H1 (cell line): ENCODE data around the gene PHEX. TPM values are rescaled to one million over a fixed set of nuclear protein-coding genes. Genes with fewer than 3 reads are reported as not detected.

ENCODE experiments used
- CTCF ChIA-PET: fragments of 300-600 bp; sonication (Branson Sonifier 250); formaldehyde crosslinking; loops from one replicate; lab custom pipeline; 2021; ENCODE audit not compliant: partially characterized antibody; lab: Charles Lee
- POLR2A ChIA-PET: fragments of 300-600 bp; sonication (Branson Sonifier 250); formaldehyde crosslinking; loops from one replicate; lab custom pipeline; 2021; ENCODE audit warnings: inconsistent platforms; ENCODE audit not compliant: partially characterized antibody; lab: Charles Lee
- DNase-seq, 2 experiments: peaks; one replicate each; pipeline versions ENCODE4 v3.0.0 to v3.0.0-alpha.2; 2010 to 2022; ENCODE audit warnings: low spot score in 2 of 2, low read depth in 1 of 2, mixed read lengths in 1 of 2
- FAIRE-seq: peaks from 2 replicates; lab custom pipeline; 2011; peaks lifted over from hg19 to GRCh38; lab: Jason Lieb, UNC
- H2AFZ ChIP-seq: 2 replicates; pipeline ENCODE4 v1.8.1; 2012; ENCODE audit warnings: low read length, inconsistent platforms
- H2AK5ac ChIP-seq: 2 replicates; pipeline ENCODE4 v1.6.1; 2013; ENCODE audit warnings: low read depth, low read length
- H2BK120ac ChIP-seq: replicated peaks from 2 replicates; pipeline ENCODE3; 2013; ENCODE audit warnings: low read depth, low read length, inconsistent platforms
- H2BK12ac ChIP-seq: 2 replicates; pipeline ENCODE4 v1.6.1; 2013; ENCODE audit warnings: low read depth, low read length
- H2BK15ac ChIP-seq: 2 replicates; pipeline ENCODE4 v1.6.1; 2013; ENCODE audit warnings: low read length
- H2BK20ac ChIP-seq: 2 replicates; pipeline ENCODE4 v1.6.1; 2013; ENCODE audit warnings: low read length
- H2BK5ac ChIP-seq: 2 replicates; pipeline ENCODE4 v1.6.1; 2013; ENCODE audit warnings: low read depth, low read length
- H3K14ac ChIP-seq: 2 replicates; pipeline ENCODE4 v1.6.1; 2013; ENCODE audit warnings: inconsistent platforms; ENCODE audit not compliant: insufficient read length
- H3K18ac ChIP-seq: 2 replicates; pipeline ENCODE4 v1.6.1; 2013; ENCODE audit warnings: low read length; ENCODE audit errors: extremely low read depth
- H3K23ac ChIP-seq: 2 replicates; pipeline ENCODE4 v1.6.1; 2013; ENCODE audit warnings: inconsistent platforms; ENCODE audit not compliant: insufficient read length
- H3K23me2 ChIP-seq: 2 replicates; pipeline ENCODE4 v1.6.1; 2013; ENCODE audit warnings: low read depth, low read length
- H3K27ac ChIP-seq: 2 replicates; pipeline ENCODE4 v1.6.1; 2011; ENCODE audit warnings: low read depth, low read length, inconsistent platforms
- H3K27me3 ChIP-seq, 4 experiments: replicated peaks in 1 of 4; 1 replicate in 1 of 4; 2 replicates in 3 of 4; pipeline versions ENCODE4 v1.6.1 to v1.8.1; 2011 to 2013; ENCODE audit warnings: low read length in 3 of 4, mild to moderate bottlenecking in 3 of 4, inconsistent platforms in 2 of 4, mixed read lengths in 2 of 4, moderate library complexity in 1 of 4; ENCODE audit not compliant: control insufficient read depth in 3 of 4, insufficient read depth in 3 of 4; ENCODE audit errors: extremely low read depth in 1 of 4
- H3K36me3 ChIP-seq, 4 experiments: 2 replicates each; pipeline versions ENCODE4 v1.6.1 to v1.8.1; 2011 to 2013; ENCODE audit warnings: mild to moderate bottlenecking in 4 of 4, low read length in 3 of 4, moderate library complexity in 2 of 4, control low read depth in 1 of 4, inconsistent platforms in 1 of 4; ENCODE audit not compliant: insufficient read depth in 4 of 4, control insufficient read depth in 2 of 4
- H3K4ac ChIP-seq: replicated peaks from 2 replicates; pipeline ENCODE3; 2013; ENCODE audit warnings: low read length, low read depth, mixed read lengths, inconsistent platforms; ENCODE audit not compliant: insufficient read length
- H3K4me1 ChIP-seq, 4 experiments: replicated peaks in 1 of 4; 1 replicate in 1 of 4; 2 replicates in 3 of 4; pipeline versions ENCODE4 v1.6.1 to v1.8.1; 2011 to 2013; ENCODE audit warnings: low read length in 3 of 4, inconsistent platforms in 2 of 4, mixed read lengths in 1 of 4; ENCODE audit not compliant: insufficient read depth in 4 of 4, control insufficient read depth in 3 of 4
- H3K4me2 ChIP-seq, 2 experiments: 2 replicates each; pipeline versions ENCODE4 v1.6.1 to v1.8.1; 2011 to 2013; ENCODE audit warnings: low read depth in 2 of 2, low read length in 2 of 2, control low read depth in 1 of 2, inconsistent platforms in 1 of 2, mild to moderate bottlenecking in 1 of 2; ENCODE audit not compliant: insufficient read depth in 1 of 2
- H3K4me3 ChIP-seq, 4 experiments: fragments of 200-600, 300-600 bp in 1 of 4; sonication (generic), shearing (Covaris generic), sonication (Bioruptor Twin) in 1 of 4; 2 replicates each; pipeline versions ENCODE4 v1.5.1 to v1.8.1; 2011 to 2016; ENCODE audit warnings: low read length in 4 of 4, low read depth in 3 of 4, control low read depth in 2 of 4, inconsistent platforms in 2 of 4, mild to moderate bottlenecking in 2 of 4, mixed read lengths in 1 of 4, moderate library complexity in 1 of 4; ENCODE audit not compliant: insufficient read depth in 2 of 4; ENCODE audit errors: extremely low read depth in 1 of 4
- H3K56ac ChIP-seq: replicated peaks from 2 replicates; pipeline ENCODE3; 2013; ENCODE audit warnings: low read depth, mild to moderate bottlenecking, mixed read lengths, low read length, inconsistent platforms; ENCODE audit not compliant: insufficient read length
- H3K79me1 ChIP-seq: 2 replicates; pipeline ENCODE4 v1.6.1; 2013; ENCODE audit warnings: low read depth, low read length, control low read depth
- H3K79me2 ChIP-seq, 2 experiments: 2 replicates each; pipeline versions ENCODE4 v1.6.1 to v1.8.1; 2012 to 2013; ENCODE audit warnings: low read length in 2 of 2, mild to moderate bottlenecking in 2 of 2, inconsistent platforms in 1 of 2; ENCODE audit not compliant: insufficient read depth in 2 of 2, control insufficient read depth in 1 of 2
- H3K9ac ChIP-seq, 4 experiments: replicated peaks in 1 of 4; 1 replicate in 1 of 4; 2 replicates in 3 of 4; pipeline versions ENCODE4 v1.6.1 to v1.8.1; 2011 to 2013; ENCODE audit warnings: low read depth in 3 of 4, low read length in 3 of 4, control low read depth in 2 of 4, mild to moderate bottlenecking in 2 of 4, moderate library complexity in 2 of 4, inconsistent platforms in 1 of 4; ENCODE audit errors: extremely low read depth in 1 of 4
- H3K9me3 ChIP-seq, 2 experiments: 2 replicates each; pipeline versions ENCODE4 v1.6.1 to v1.8.1; 2012 to 2013; ENCODE audit warnings: mild to moderate bottlenecking in 2 of 2, moderate library complexity in 2 of 2, control low read depth in 1 of 2, inconsistent platforms in 1 of 2, low read depth in 1 of 2, low read length in 1 of 2, mixed read lengths in 1 of 2; ENCODE audit not compliant: insufficient read depth in 2 of 2
- H4K20me1 ChIP-seq, 2 experiments: replicated peaks in 1 of 2; 2 replicates each; pipeline versions ENCODE3 to v1.8.1; 2011 to 2013; ENCODE audit warnings: inconsistent platforms in 2 of 2, low read length in 2 of 2, mild to moderate bottlenecking in 1 of 2; ENCODE audit not compliant: insufficient read depth in 2 of 2, control insufficient read depth in 1 of 2
- H4K5ac ChIP-seq: 2 replicates; pipeline ENCODE4 v1.6.1; 2013; ENCODE audit warnings: low read length, low read depth, mixed read lengths, inconsistent platforms; ENCODE audit not compliant: insufficient read length
- H4K8ac ChIP-seq: 2 replicates; pipeline ENCODE4 v1.8.0; 2013; ENCODE audit warnings: mild to moderate bottlenecking, moderate library complexity, low read length, inconsistent platforms; ENCODE audit not compliant: insufficient read depth; ENCODE audit errors: extremely low read depth
- H4K91ac ChIP-seq: replicated peaks from 2 replicates; pipeline ENCODE3; 2013; ENCODE audit warnings: low read length, mixed read lengths, inconsistent platforms; ENCODE audit not compliant: insufficient read length
- CEBPB ChIP-seq: IDR thresholded peaks from 2 replicates; pipeline ENCODE4 v1.6.1; 2012; ENCODE audit warnings: low read depth, low read length
- FOSL1 ChIP-seq: IDR thresholded peaks from 2 replicates; pipeline ENCODE4 v1.6.1; 2011; ENCODE audit warnings: mild to moderate bottlenecking, low read depth, low read length, moderate library complexity; ENCODE audit not compliant: insufficient read depth
- GTF2F1 ChIP-seq: IDR thresholded peaks from 2 replicates; pipeline ENCODE4 v1.6.1; 2012; ENCODE audit warnings: low read depth, low read length, improper control_type of control experiment, borderline replicate concordance
- NANOG ChIP-seq: IDR thresholded peaks from 2 replicates; pipeline ENCODE4 v1.6.1; 2011; ENCODE audit warnings: low read length, low read depth, mild to moderate bottlenecking, inconsistent platforms; ENCODE audit not compliant: insufficient read depth, poor library complexity, severe bottlenecking
- RBBP5 ChIP-seq: IDR thresholded peaks from 2 replicates; pipeline ENCODE4 v1.7.1; 2012; ENCODE audit warnings: low read depth, mild to moderate bottlenecking, inconsistent platforms, low read length, moderate library complexity, borderline replicate concordance
- SAP30 ChIP-seq: fragments of 300-600 bp; sonication (generic); IDR thresholded peaks from 2 replicates; pipeline ENCODE4 v1.7.1; 2012; ENCODE audit warnings: low read length, moderate library complexity, mild to moderate bottlenecking, inconsistent platforms; ENCODE audit not compliant: insufficient read depth, insufficient replicate concordance
- WGBS, 2 experiments: shearing (Covaris generic) in 1 of 2; methylation state at CpG; one replicate each; pipeline versions ENCODE4 v1.1.6 to v1.1.7; 2013 to 2015; ENCODE audit warnings: low lambda C conversion rate in 2 of 2, mixed read lengths in 2 of 2, inconsistent platforms in 1 of 2, low coverage in 1 of 2, missing lambda C conversion rate in 1 of 2; ENCODE audit not compliant: insufficient replicate concordance in 2 of 2, insufficient coverage in 1 of 2, insufficient read length in 1 of 2; ENCODE audit errors: extremely low coverage in 1 of 2, missing lambda C conversion rate in 1 of 2; 5-methylcytosine and 5-hydroxymethylcytosine counted together
- polyA plus RNA-seq, 7 experiments: library from polyadenylated mRNA; depleted of rRNA in 3 of 7; stranded (reverse) in 5 of 7; unstranded in 2 of 7; fragments of >200 nt in 5 of 7; fragments of 200-250 nt in 2 of 7; gene quantifications; 1 replicate in 5 of 7; 2 replicates in 1 of 7; 4 replicates in 1 of 7; pipeline versions ENCODE4 v1.2.1 to v1.2.3, GENCODE V29; 2011 to 2013; ENCODE audit warnings: missing spikeins in 2 of 7, mixed read lengths in 2 of 7
- total RNA-seq: library from RNA; stranded (reverse); fragmentation: NEBNext Ultra II Directional; extraction: Animal tissue kit (Norgen Biotek cat#: 25700); gene quantifications from 2 replicates; pipeline ENCODE4 v1.2.1, GENCODE V29; 2021

PHEX gene
- total and polyA plus RNA-seq, 2 of the 8 experiments (the other 6 are each of a cell fraction or from before 2014, with no cell fraction given): 0.03 to 0.11 TPM

DNA sequence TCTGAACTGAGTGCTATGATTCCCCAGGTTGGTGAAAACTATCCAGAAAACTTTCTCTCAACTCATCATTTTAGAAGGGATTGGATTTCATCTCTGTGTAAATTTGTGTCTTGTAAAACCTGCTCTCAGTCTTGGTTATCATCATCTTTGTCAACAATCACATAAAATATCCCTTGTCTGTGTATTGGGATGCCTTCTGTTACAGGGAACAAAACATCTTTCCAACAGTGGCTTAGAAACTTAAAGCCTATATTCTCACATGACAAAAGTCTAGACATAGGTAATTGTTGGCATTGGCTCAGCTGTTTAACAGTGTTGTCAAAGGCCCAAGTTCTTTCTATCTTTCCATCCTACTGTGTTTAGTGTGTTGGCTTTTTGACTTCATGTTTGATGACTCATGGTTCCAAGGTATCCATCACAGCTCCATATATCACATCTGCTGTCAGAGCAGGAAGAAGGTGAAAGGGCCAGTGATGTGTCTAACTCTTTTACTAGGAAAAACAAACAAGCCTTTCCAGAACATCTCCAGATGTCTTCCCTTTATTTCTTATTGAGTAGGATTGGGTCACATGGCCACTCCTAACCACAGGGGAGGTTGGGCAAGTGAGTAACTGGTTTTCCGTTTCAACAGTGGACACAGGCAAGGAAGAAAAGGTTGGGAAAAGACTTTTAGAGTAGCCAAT is 65.0 kb downstream of the PHEX start:
- FAIRE-seq (no peak), DNase-seq (no peak)
- no peaks in the 10 kb centered on the region for H3K4me1 ChIP-seq
- no peak overlapping the region for H2BK5ac ChIP-seq
- H2AFZ ChIP-seq: no peak overlapping the region
- no peaks in the 10 kb centered on the region for H3K9me3 ChIP-seq
- H2BK15ac ChIP-seq: no peak overlapping the region
- no peaks in the 10 kb centered on the region for H4K20me1 ChIP-seq
- H3K4me2 ChIP-seq: no peak overlapping the region
- no peak overlapping the region for H3K18ac ChIP-seq
- no peak overlapping the region for H3K9ac ChIP-seq
- H4K8ac ChIP-seq: no peak overlapping the region
- H4K5ac ChIP-seq: no peak overlapping the region
- no peak overlapping the region for H3K23ac ChIP-seq
- no peak overlapping the region for H3K4ac ChIP-seq
- 71% methylated on average over 1 of the region's 1 CpG; no CpG with 5 or more reads in 1 of the 2 experiments for WGBS, 2 experiments
- ChIA-PET POLR2A (no interaction called here), CTCF (no interaction called here)
- no peak overlapping the region for H2BK120ac ChIP-seq
- no peak overlapping the region for H3K4me3 ChIP-seq
- H3K36me3 ChIP-seq: no peaks in the 10 kb centered on the region
- no peak overlapping the region for H2BK20ac ChIP-seq
- no peak overlapping the region for H4K91ac ChIP-seq
- H3K79me2 ChIP-seq: no peaks in the 10 kb centered on the region
- H2AK5ac ChIP-seq: no peak overlapping the region
- H3K23me2 ChIP-seq: no peaks in the 10 kb centered on the region; the same call in 1 of the 2 replicates
- no peak overlapping the region for H3K56ac ChIP-seq
- no peak overlapping the region for H2BK12ac ChIP-seq
- no peaks in the 10 kb centered on the region for H3K27me3 ChIP-seq
- H3K14ac ChIP-seq: no peak overlapping the region
- no peaks in the 10 kb centered on the region for H3K79me1 ChIP-seq
- TF ChIP-seq CEBPB (no peak), NANOG (no peak), RBBP5 (no peak), FOSL1 (no peak), GTF2F1 (no peak), SAP30 (no peak)
- no peak overlapping the region for H3K27ac ChIP-seq
